Activated CD4-positive, alpha-beta memory T cell treated with anti-CD3 and anti-CD28 coated beads for 36 hours (primary cell): ENCODE measurements around the gene PLEKHM3. TPM values are rescaled to one million over a fixed set of nuclear protein-coding genes. Genes with fewer than 3 reads are reported as not detected.

Experiments used
- CTCF ChIA-PET: fragments of 350-600 bp; sonication (Branson Sonifier 250); formaldehyde crosslinking; loops from one replicate; lab custom pipeline; 2021; ENCODE audit warnings: antibody characterized with exemption, inconsistent platforms; lab: Charles Lee
- POLR2A ChIA-PET: fragments of 350-600 bp; sonication (Branson Sonifier 250); formaldehyde crosslinking; loops from one replicate; lab custom pipeline; 2021; ENCODE audit warnings: antibody characterized with exemption; lab: Charles Lee
- DNase-seq: peaks from one replicate; pipeline ENCODE4 v3.0.0-alpha.2; 2020
- H3K27ac Mint-ChIP-seq: one replicate; pipeline ENCODE4 v1.8.0; 2021; ENCODE audit warnings: mixed read lengths
- H3K27me3 Mint-ChIP-seq: one replicate; pipeline ENCODE4 v1.8.0; 2021; ENCODE audit warnings: mixed read lengths
- H3K36me3 Mint-ChIP-seq: one replicate; pipeline ENCODE4 v1.8.0; 2021; ENCODE audit warnings: mixed read lengths
- H3K4me1 Mint-ChIP-seq: one replicate; pipeline ENCODE4 v1.8.0; 2021; ENCODE audit warnings: low read depth, mixed read lengths
- H3K4me3 Mint-ChIP-seq: one replicate; pipeline ENCODE4 v1.8.0; 2021; ENCODE audit warnings: mild to moderate bottlenecking, mixed read lengths
- H3K9me3 Mint-ChIP-seq: one replicate; pipeline ENCODE4 v1.8.0; 2021; ENCODE audit warnings: mixed read lengths
- intact Hi-C: fragments of 100-400 bp; cut with micrococcal nuclease; formaldehyde crosslinking; loops from one replicate; pipeline ENCODE4 v1.15.1; 2023
- total RNA-seq, 2 experiments: library from RNA; stranded (reverse); gene quantifications; one replicate each; pipeline ENCODE4 v1.2.3, GENCODE V29; 2021

The PLEKHM3 gene
- total RNA-seq, 2 experiments from 2014 or later, result 4.5 to 5.5 TPM

DNA sequence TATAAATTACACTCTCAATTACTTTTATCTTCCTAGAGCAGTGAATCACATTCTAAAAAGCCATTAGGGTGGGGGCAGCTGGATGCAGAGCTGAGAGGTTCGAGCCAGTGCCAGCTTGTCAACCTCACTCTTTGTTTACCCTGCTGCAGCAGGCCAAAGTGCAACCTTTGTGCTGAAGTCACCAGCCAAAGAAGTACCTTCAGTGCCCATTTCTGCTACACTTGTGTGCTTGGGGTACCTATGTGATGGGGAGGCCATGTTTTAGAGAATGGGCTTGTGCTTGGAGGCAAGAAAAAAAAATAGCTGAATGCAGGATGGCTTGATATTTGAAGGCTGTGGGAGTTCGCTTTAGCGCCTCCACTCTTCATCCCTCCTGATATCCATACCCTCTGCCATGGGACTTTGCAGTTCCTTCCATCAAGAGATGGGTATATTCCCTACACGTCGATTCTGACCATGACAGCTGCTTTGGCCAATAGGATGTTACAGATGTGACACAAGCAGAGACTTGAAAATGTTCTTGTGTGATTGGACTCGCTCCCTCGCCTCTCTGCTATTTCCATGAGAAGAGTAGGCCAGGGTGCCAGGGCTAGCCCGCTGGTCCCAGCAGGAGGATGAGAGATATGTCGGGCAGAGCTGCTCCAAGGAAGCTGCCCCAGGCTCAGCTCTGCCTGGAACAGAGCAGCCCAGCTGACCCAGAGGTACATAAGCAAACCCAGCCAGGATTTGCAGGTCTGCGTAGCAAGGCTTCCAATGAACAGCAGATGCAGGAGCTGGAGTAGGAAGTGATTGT lies 242.9 kb downstream of the PLEKHM3 start:
- intact Hi-C loops, result no loop called here
- Mint-ChIP-seq H3K4me1 (no peaks in the 10 kb centered on the region), H3K9me3 (no peaks in the 10 kb centered on the region), H3K27me3 (peaks cover 4% of the 10 kb centered on the region), H3K27ac (no peak overlapping the region), H3K36me3 (no peaks in the 10 kb centered on the region), H3K4me3 (no peak overlapping the region)
- ChIA-PET POLR2A (interaction anchor here (1.1 kb wide), 1 partner anchor 12 kb away, joined by 3 read pairs; no protein-coding TSS in a partner anchor), CTCF (no interaction called here)
- no peak for DNase-seq

- no peak for DNase-seq
- H3K27me3 Mint-ChIP-seq, result peaks cover 1% of the 10 kb centered on the region
- no peaks in the 10 kb centered on the region for H3K9me3 Mint-ChIP-seq
- ChIA-PET CTCF (no interaction called here), POLR2A (no interaction called here)
- no peak overlapping the region for H3K27ac Mint-ChIP-seq
- intact Hi-C loops, result no loop called here
- H3K4me3 Mint-ChIP-seq, result no peak overlapping the region
- H3K4me1 Mint-ChIP-seq, result no peaks in the 10 kb centered on the region
- H3K36me3 Mint-ChIP-seq, result no peaks in the 10 kb centered on the region
Measured at GRCh38 chr2:207779523-207779922, 245.8 kb downstream of the PLEKHM3 start.

- DNase-seq, result no peak
- CTCF ChIA-PET, result no interaction called here
- intact Hi-C loops, result no loop called here
- H3K4me3 Mint-ChIP-seq, result no peak overlapping the region
- no peaks in the 10 kb centered on the region for H3K4me1 Mint-ChIP-seq
- no peak overlapping the region for H3K27ac Mint-ChIP-seq
- H3K27me3 Mint-ChIP-seq, result peaks cover 1% of the 10 kb centered on the region
- H3K9me3 Mint-ChIP-seq, result no peaks in the 10 kb centered on the region
- no peaks in the 10 kb centered on the region for H3K36me3 Mint-ChIP-seq
- POLR2A ChIA-PET, result no interaction called here
Measured at GRCh38 chr2:207778298-207778882, 246.9 kb downstream of the PLEKHM3 start.

DNA sequence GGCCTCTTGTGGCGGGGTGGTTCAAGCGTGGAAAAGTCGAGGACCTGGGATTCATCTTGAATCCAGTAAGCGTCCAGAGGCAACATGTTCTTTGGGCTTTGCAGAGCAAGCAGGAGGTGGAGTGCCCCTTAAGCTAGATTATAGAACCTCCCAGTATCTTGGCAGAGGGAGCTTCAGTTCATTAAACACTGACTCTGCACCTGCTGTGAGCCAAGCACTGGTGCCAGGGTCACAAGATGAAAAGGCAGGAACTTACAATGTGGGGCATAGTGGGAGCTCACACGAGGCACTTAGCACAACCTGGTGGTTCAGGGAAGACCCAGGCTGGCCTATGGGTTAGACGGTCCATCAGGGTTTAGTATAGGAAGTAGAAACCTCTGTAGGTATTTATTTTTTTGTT lies 248.2 kb downstream of the PLEKHM3 start:
- DNase-seq, result no peak
- CTCF ChIA-PET, result interaction anchor here (1.1 to 1.2 kb wide), 2 partner anchors 11 to 65 kb away, joined by 3 read pairs; partner anchors contain the start of gene CCNYL1

GRCh38 chr2:207775473-207775872 lies 249.9 kb downstream of the PLEKHM3 start:
- ChIA-PET POLR2A (no interaction called here), CTCF (interaction anchor here (1.4 kb wide), 1 partner anchor 265 kb away, joined by 3 read pairs; no protein-coding TSS in a partner anchor)
- Mint-ChIP-seq H3K27ac (no peak overlapping the region), H3K4me1 (peaks cover 7% of the 10 kb centered on the region), H3K36me3 (no peaks in the 10 kb centered on the region), H3K4me3 (no peak overlapping the region), H3K27me3 (peaks cover 5% of the 10 kb centered on the region), H3K9me3 (no peaks in the 10 kb centered on the region)
- intact Hi-C loops, result no loop called here
- no peak for DNase-seq

More for the DNA sequence above, 248.2 kb downstream of the PLEKHM3 start:
- POLR2A ChIA-PET, result no interaction called here
- H3K27me3 Mint-ChIP-seq, result no peaks in the 10 kb centered on the region
- no peaks in the 10 kb centered on the region for H3K36me3 Mint-ChIP-seq
- no peak overlapping the region for H3K27ac Mint-ChIP-seq
- no peaks in the 10 kb centered on the region for H3K9me3 Mint-ChIP-seq
- intact Hi-C loops, result no loop called here
- no peak overlapping the region for H3K4me3 Mint-ChIP-seq
- no peaks in the 10 kb centered on the region for H3K4me1 Mint-ChIP-seq

DNA sequence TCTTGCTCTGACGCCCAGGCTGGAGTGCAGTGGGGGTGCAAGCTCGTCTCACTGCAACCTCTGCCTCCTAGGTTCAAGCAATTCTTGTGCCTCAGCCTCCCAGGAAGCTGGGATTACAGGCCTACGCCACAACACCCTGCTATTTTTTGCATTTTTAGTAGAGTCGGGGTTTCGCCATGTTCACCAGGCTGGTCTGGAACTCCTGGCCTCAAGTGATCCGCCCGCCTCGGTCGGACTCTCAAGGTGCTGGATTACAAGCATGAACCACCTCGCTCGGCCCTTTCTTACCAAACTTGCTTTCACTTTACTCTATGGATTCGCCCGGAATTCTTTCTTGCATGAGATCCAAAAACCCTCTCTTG lies 252.5 kb downstream of the PLEKHM3 start:
- H3K4me3 Mint-ChIP-seq, result no peak overlapping the region
- peaks cover 17% of the 10 kb centered on the region for H3K4me1 Mint-ChIP-seq
- H3K27me3 Mint-ChIP-seq, result peaks cover 12% of the 10 kb centered on the region
- H3K9me3 Mint-ChIP-seq, result no peaks in the 10 kb centered on the region
- H3K36me3 Mint-ChIP-seq, result no peaks in the 10 kb centered on the region
- intact Hi-C loops, result loop anchor here (5.0 kb wide), 1 partner anchor 494 kb away; the partner anchor contains the start of gene PIKFYVE
- ChIA-PET POLR2A (no interaction called here), CTCF (no interaction called here)
- no peak overlapping the region for H3K27ac Mint-ChIP-seq
- DNase-seq, result no peak

- peaks cover 22% of the 10 kb centered on the region for H3K4me1 Mint-ChIP-seq
- no peak overlapping the region for H3K27ac Mint-ChIP-seq
- no peak overlapping the region for H3K4me3 Mint-ChIP-seq
- POLR2A ChIA-PET, result no interaction called here
- H3K36me3 Mint-ChIP-seq, result peaks cover under 1% of the 10 kb centered on the region
- no peaks in the 10 kb centered on the region for H3K9me3 Mint-ChIP-seq
- peak; percentile 66 for DNase-seq
- CTCF ChIA-PET, result no interaction called here
- intact Hi-C loops, result loop anchor here (5.0 kb wide), 1 partner anchor 495 kb away; the partner anchor contains the start of gene PIKFYVE
- peaks cover 17% of the 10 kb centered on the region for H3K27me3 Mint-ChIP-seq
Measured at GRCh38 chr2:207772081-207772843, 253.1 kb downstream of the PLEKHM3 start.

DNA sequence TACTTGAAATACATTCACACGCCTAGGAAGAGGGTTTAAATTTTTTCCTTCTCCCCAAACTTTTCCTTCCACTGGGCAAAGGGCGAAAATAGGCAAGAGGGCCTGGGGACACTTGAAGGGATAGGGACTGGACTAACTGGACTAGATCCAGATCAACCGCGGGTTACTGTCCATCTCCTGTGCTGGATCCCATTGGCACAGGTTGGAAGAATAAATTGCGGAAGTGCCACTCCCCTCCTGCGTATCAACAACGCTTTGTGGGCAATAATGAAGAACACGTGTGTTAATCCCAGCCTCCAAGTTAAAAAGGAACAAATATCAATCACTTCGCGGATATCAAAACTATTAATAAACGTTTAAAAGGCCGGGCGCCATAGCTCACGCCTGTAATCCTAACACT lies 253.9 kb downstream of the PLEKHM3 start:
- intact Hi-C loops, result loop anchor here (2.0 to 5.0 kb wide), 2 partner anchors 496 to 605 kb away; partner anchors contain the start of gene PIKFYVE
- Mint-ChIP-seq H3K9me3 (no peaks in the 10 kb centered on the region), H3K4me3 (no peak overlapping the region), H3K27me3 (peaks cover 23% of the 10 kb centered on the region), H3K36me3 (peaks cover 3% of the 10 kb centered on the region), H3K27ac (no peak overlapping the region), H3K4me1 (peaks cover 29% of the 10 kb centered on the region)
- ChIA-PET POLR2A (no interaction called here), CTCF (no interaction called here)
- no peak for DNase-seq

Other genes starting within 250 kb of the PLEKHM3 start
- gene CRYGD, start 99.0 kb upstream of the PLEKHM3 start, total RNA-seq, result not detected
- not detected for gene CRYGC, start 104.3 kb upstream of the PLEKHM3 start, total RNA-seq
- gene CRYGB, start 120.6 kb upstream of the PLEKHM3 start, total RNA-seq, result not detected
- not detected for gene CRYGA, start 138.1 kb upstream of the PLEKHM3 start, total RNA-seq
- gene C2orf80, start 164.5 kb upstream of the PLEKHM3 start, total RNA-seq, result not detected
- gene IDH1, start 229.5 kb upstream of the PLEKHM3 start, total RNA-seq, result 10 to 100 TPM; 30.9 to 32.9 TPM
- 10 to 100 TPM; 22.4 to 23.7 TPM for gene PIKFYVE, start 240.7 kb upstream of the PLEKHM3 start, total RNA-seq